Effector memory CD8-positive, alpha-beta T cell (primary cell): ENCODE results near the gene MSGN1.

Experiments
- ATAC-seq: fragments of 150-1000 bp; cut with Tn5 transposase; replicated peaks from 2 replicates; pipeline ENCODE4 v1.10.0; 2021; ENCODE audit warnings: mild to moderate bottlenecking, moderate library complexity
- DNase-seq, 3 experiments: peaks; one replicate each; pipeline ENCODE4 v3.0.0; 2021
- H3K27ac Mint-ChIP-seq, 2 donors: one replicate each; pipeline ENCODE4 v1.8.0; 2022; ENCODE audit warnings: mild to moderate bottlenecking in 2 of 2, mixed read lengths in 2 of 2, moderate library complexity in 2 of 2
- H3K27me3 Mint-ChIP-seq, 2 donors: one replicate each; pipeline ENCODE4 v1.8.0; 2022; ENCODE audit warnings: mixed read lengths in 2 of 2
- H3K36me3 Mint-ChIP-seq: one replicate; pipeline ENCODE4 v1.8.0; 2022; ENCODE audit warnings: mild to moderate bottlenecking, moderate library complexity, mixed read lengths; ENCODE audit not compliant: insufficient read depth
- H3K4me1 Mint-ChIP-seq, 2 donors: one replicate each; pipeline ENCODE4 v1.8.0; 2022; ENCODE audit warnings: low read depth in 2 of 2, mixed read lengths in 2 of 2
- H3K4me3 Mint-ChIP-seq, 2 donors: one replicate each; pipeline ENCODE4 v1.8.0; 2022; ENCODE audit warnings: mild to moderate bottlenecking in 2 of 2, mixed read lengths in 2 of 2, moderate library complexity in 2 of 2
- H3K9me3 Mint-ChIP-seq, 2 donors: one replicate each; pipeline ENCODE4 v1.8.0; 2022; ENCODE audit warnings: mixed read lengths in 2 of 2

Gene MSGN1

GRCh38 chr2:17795309-17795708, 21.0 kb upstream of the MSGN1 start:
- H3K4me1 Mint-ChIP-seq = no peaks in the 10 kb centered on the region
- H3K9me3 Mint-ChIP-seq = no peaks in the 10 kb centered on the region
- no peak for ATAC-seq
- no peak overlapping the region for H3K27ac Mint-ChIP-seq
- no peak overlapping the region for H3K4me3 Mint-ChIP-seq
- no peak for DNase-seq
- H3K27me3 Mint-ChIP-seq = peaks cover 65 to 87% of the 10 kb centered on the region in 2 donors
- no peaks in the 10 kb centered on the region for H3K36me3 Mint-ChIP-seq

DNA sequence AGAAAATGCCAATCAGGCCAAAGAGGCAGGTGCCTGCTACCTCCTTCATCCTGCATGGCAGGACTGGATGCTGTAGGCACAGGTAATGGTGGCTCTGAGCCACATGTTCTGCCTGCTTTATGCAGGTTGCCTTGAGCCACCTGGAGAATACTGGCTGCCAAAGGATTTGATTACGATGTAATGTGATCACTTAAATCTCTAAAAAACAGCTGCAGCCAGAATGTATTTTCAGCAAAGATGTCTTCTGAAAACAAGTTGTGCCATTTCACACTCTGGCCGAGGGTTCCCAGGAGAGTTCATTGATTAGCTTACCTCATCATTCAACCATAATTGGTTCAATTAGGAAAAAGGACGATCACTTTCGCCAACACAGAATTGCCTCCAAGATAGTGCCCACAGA, 17.9 kb upstream of the MSGN1 start:
- ATAC-seq (no peak), DNase-seq (no peak)
- Mint-ChIP-seq H3K36me3 (no peaks in the 10 kb centered on the region), H3K4me3 (no peak overlapping the region), H3K9me3 (no peaks in the 10 kb centered on the region), H3K27ac (no peak overlapping the region), H3K4me1 (no peaks in the 10 kb centered on the region), H3K27me3 (peaks cover 49 to 79% of the 10 kb centered on the region in 2 donors)

DNA sequence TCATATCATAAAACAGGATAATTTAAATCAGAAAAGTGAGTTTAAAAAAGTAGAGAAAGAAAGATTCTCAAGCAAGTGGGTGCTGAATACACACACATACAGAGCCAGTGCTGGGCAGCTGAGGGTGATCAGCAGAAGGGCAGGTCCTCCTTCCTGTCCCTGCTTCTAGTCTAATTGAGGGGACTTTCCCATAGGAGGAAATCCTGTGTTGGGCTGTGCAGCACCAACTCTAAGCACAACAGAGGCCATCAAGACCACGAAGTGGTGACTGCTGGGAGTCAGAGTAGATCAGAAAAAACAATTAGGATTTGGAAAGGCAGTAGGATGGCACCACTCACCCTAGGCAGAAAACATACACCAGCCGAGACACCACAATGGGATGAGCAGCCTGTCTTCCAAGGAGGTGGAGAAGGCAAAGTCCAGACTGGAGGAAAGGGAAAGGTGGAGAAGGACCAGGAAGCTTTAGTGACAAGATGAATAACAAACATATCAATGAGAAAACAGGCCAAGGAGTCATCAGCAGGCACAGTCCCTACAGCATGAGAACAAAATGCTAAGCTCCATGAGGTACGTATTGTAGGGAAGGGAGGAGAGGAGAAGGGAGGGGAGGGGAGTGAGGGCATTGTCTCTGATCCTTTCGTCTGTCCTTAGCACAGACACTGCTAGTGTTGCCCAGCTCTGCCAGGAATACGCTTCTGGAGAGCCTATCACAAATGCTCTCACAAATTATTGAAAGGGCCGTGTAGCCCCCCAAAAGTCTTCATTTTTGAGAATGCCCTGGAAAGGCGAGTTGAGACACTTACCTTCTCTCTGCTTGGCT, 16.7 kb upstream of the MSGN1 start:
- ATAC-seq = no peak

GRCh38 chr2:17800219-17800618, 16.0 kb upstream of the MSGN1 start:
- no peak for DNase-seq
- Mint-ChIP-seq H3K27ac (no peak overlapping the region), H3K4me1 (no peaks in the 10 kb centered on the region)

More for the DNA sequence above, 16.7 kb upstream of the MSGN1 start:
- Mint-ChIP-seq H3K27me3 (peaks cover 39 to 74% of the 10 kb centered on the region in 2 donors), H3K27ac (no peak overlapping the region), H3K36me3 (no peaks in the 10 kb centered on the region), H3K9me3 (no peaks in the 10 kb centered on the region), H3K4me3 (no peak overlapping the region), H3K4me1 (no peaks in the 10 kb centered on the region)
- no peak for DNase-seq

GRCh38 chr2:17800693-17801458, 15.4 kb upstream of the MSGN1 start:
- Mint-ChIP-seq H3K36me3 (no peaks in the 10 kb centered on the region), H3K4me3 (no peak overlapping the region), H3K9me3 (no peaks in the 10 kb centered on the region), H3K4me1 (no peaks in the 10 kb centered on the region), H3K27ac (no peak overlapping the region), H3K27me3 (peaks cover 36 to 74% of the 10 kb centered on the region in 2 donors)
- ATAC-seq (no peak), DNase-seq (no peak)

More at GRCh38 chr2:17800219-17800618, 16.0 kb upstream of the MSGN1 start:
- no peak for ATAC-seq
- no peaks in the 10 kb centered on the region for H3K9me3 Mint-ChIP-seq
- H3K36me3 Mint-ChIP-seq = no peaks in the 10 kb centered on the region
- no peak overlapping the region for H3K4me3 Mint-ChIP-seq
- H3K27me3 Mint-ChIP-seq = peaks cover 35 to 74% of the 10 kb centered on the region in 2 donors

GRCh38 chr2:17803497-17803896, 12.8 kb upstream of the MSGN1 start:
- Mint-ChIP-seq H3K36me3 (no peaks in the 10 kb centered on the region), H3K27ac (no peak overlapping the region), H3K9me3 (no peaks in the 10 kb centered on the region), H3K4me3 (no peak overlapping the region), H3K27me3 (peaks cover 49 to 61% of the 10 kb centered on the region in 2 donors), H3K4me1 (no peaks in the 10 kb centered on the region)
- no peak for DNase-seq
- no peak for ATAC-seq

GRCh38 chr2:17804358-17804757, 11.9 kb upstream of the MSGN1 start:
- no peak overlapping the region for H3K27ac Mint-ChIP-seq
- no peaks in the 10 kb centered on the region for H3K9me3 Mint-ChIP-seq
- H3K4me3 Mint-ChIP-seq = no peak overlapping the region
- no peaks in the 10 kb centered on the region for H3K36me3 Mint-ChIP-seq
- no peak for DNase-seq
- peaks cover 44 to 56% of the 10 kb centered on the region in 2 donors for H3K27me3 Mint-ChIP-seq
- no peaks in the 10 kb centered on the region for H3K4me1 Mint-ChIP-seq
- ATAC-seq = peak; percentile 35

DNA sequence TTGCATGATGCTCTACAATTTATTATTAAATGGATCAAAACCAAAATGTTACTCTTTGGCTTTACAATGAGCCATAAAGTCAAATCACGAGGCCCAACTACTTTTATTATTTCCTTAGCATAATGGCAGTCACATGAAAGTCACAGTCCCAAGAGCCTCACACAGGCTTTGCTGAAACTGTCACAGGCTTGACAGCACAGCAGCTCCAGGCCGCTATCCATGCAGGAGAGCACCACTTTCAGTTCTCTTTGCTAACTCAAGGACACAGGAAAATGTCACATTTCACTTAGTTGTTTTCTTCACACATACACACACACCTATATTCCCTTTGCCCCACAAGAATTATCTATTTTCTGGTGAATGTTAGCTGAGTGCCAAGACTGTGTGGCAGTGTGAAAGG, 11.1 kb upstream of the MSGN1 start:
- Mint-ChIP-seq H3K27ac (no peak overlapping the region), H3K36me3 (no peaks in the 10 kb centered on the region), H3K4me1 (no peaks in the 10 kb centered on the region), H3K9me3 (no peaks in the 10 kb centered on the region), H3K4me3 (no peak overlapping the region), H3K27me3 (peaks cover 41 to 48% of the 10 kb centered on the region in 2 donors)
- DNase-seq = no peak
- no peak for ATAC-seq

GRCh38 chr2:17805717-17806363, 10.4 kb upstream of the MSGN1 start:
- H3K9me3 Mint-ChIP-seq = no peaks in the 10 kb centered on the region
- peaks cover 41 to 46% of the 10 kb centered on the region in 2 donors for H3K27me3 Mint-ChIP-seq
- no peak overlapping the region for H3K27ac Mint-ChIP-seq
- DNase-seq (no peak), ATAC-seq (no peak)
- no peaks in the 10 kb centered on the region for H3K4me1 Mint-ChIP-seq
- H3K4me3 Mint-ChIP-seq = no peak overlapping the region
- no peaks in the 10 kb centered on the region for H3K36me3 Mint-ChIP-seq

GRCh38 chr2:17813010-17813741, 3.1 kb upstream of the MSGN1 start:
- Mint-ChIP-seq H3K4me3 (no peak overlapping the region), H3K27ac (no peak overlapping the region), H3K9me3 (no peaks in the 10 kb centered on the region), H3K27me3 (peaks cover 38 to 59% of the 10 kb centered on the region in 2 donors), H3K36me3 (no peaks in the 10 kb centered on the region), H3K4me1 (no peaks in the 10 kb centered on the region)
- DNase-seq = no peak
- no peak for ATAC-seq

GRCh38 chr2:17813742-17814473, 2.4 kb upstream of the MSGN1 start:
- ATAC-seq (no peak), DNase-seq (no peak)
- Mint-ChIP-seq H3K4me3 (no peak overlapping the region), H3K36me3 (no peaks in the 10 kb centered on the region), H3K27ac (no peak overlapping the region), H3K4me1 (no peaks in the 10 kb centered on the region), H3K27me3 (peaks cover 34 to 59% of the 10 kb centered on the region in 2 donors), H3K9me3 (no peaks in the 10 kb centered on the region)

DNA sequence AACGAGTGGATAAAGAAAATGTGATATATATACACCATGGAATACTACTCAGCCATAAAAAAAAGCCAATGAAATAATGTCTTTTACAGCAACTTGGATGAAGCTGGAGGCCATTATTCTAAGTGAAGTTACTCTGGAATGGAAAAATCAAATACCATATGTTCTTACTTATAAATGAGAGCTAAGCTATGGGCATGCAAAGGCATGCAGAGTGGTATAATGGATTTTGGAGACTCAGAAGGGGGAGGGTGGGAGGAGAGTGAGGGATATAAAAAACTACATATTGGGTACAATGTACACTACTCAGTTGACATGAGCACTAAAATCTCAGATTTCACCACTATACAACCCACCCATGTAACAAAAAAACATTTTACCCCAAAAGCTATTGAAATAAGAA, 1.7 kb upstream of the MSGN1 start:
- Mint-ChIP-seq H3K4me3 (no peak overlapping the region), H3K27ac (no peak overlapping the region), H3K36me3 (no peaks in the 10 kb centered on the region), H3K9me3 (no peaks in the 10 kb centered on the region), H3K4me1 (no peaks in the 10 kb centered on the region), H3K27me3 (peaks cover 36 to 59% of the 10 kb centered on the region in 2 donors)
- no peak for DNase-seq
- no peak for ATAC-seq
